Peyer's patch (tissue), 4 donors: ENCODE data around the gene CLEC4G. TPM values are rescaled to one million over a fixed set of nuclear protein-coding genes. Genes with fewer than 3 reads are reported as not detected.

ENCODE experiments used
- DNase-seq, 3 donors: peaks; one replicate each; pipeline ENCODE4 v3.0.0-alpha.2; 2017 to 2019
- H3K27ac ChIP-seq, 4 donors: fragments of 200-600 bp; sonication (generic); one replicate each; pipeline ENCODE4 v1.5.1; 2016 to 2019
- H3K27me3 ChIP-seq, 2 donors: fragments of 200-600 bp; sonication (generic); one replicate each; pipeline ENCODE4 v1.5.1; 2019
- H3K36me3 ChIP-seq, 3 donors: fragments of 200-600 bp; sonication (generic); one replicate each; pipeline ENCODE4 v1.5.1; 2016 to 2019
- H3K4me1 ChIP-seq, 4 donors: fragments of 200-600 bp; sonication (generic); one replicate each; pipeline ENCODE4 v1.5.1; 2016 to 2019
- H3K4me3 ChIP-seq, 4 donors: fragments of 200-600 bp; sonication (generic); 1 replicate in 3 of 4; 2 replicates in 1 of 4; pipeline ENCODE4 v1.5.1; 2016 to 2019; ENCODE audit warnings: mild to moderate bottlenecking in 1 of 4
- H3K9me3 ChIP-seq, 4 donors: fragments of 200-600 bp; sonication (generic); one replicate each; pipeline ENCODE4 v1.5.1; 2016 to 2019; ENCODE audit warnings: mild to moderate bottlenecking in 1 of 4
- CTCF ChIP-seq, 6 experiments: fragments of 450-650 bp in 4 of 6; fragments of 200-600 bp in 2 of 6; sonication (generic) in 1 of 6; IDR thresholded peaks; one replicate each; pipeline ENCODE4 v1.5.1; 2017 to 2019; ENCODE audit warnings: antibody characterized with exemption in 6 of 6, mild to moderate bottlenecking in 3 of 6, moderate library complexity in 1 of 6
- POLR2A ChIP-seq, 2 donors: fragments of 450-650 bp; IDR thresholded peaks; one replicate each; pipeline ENCODE4 v1.5.1; 2017; ENCODE audit warnings: antibody characterized with exemption in 2 of 2, mild to moderate bottlenecking in 2 of 2, moderate library complexity in 2 of 2
- total RNA-seq, 4 donors: library from RNA; depleted of rRNA; stranded (reverse); fragments of >200 nt; gene quantifications; one replicate each; pipeline ENCODE4 v1.1.0, GENCODE V29; 2016

Gene CLEC4G
- total RNA-seq, 4 donors from 2014 or later: 1.1 TPM; not detected in 3

- Histone ChIP-seq H3K4me3 (peak within 1 kb of the TSS in 1 of 4 donors; percentile 15), H3K36me3 (no peaks in the 10 kb centered on the region), H3K9me3 (no peaks in the 10 kb centered on the region), H3K27me3 (no peaks in the 10 kb centered on the region), H3K4me1 (peaks cover 0 to 32% (median 3%) of the 10 kb centered on the region in 4 donors), H3K27ac (peak within 1 kb of the TSS in 2 of 4 donors; percentile 56 to 77)
- TF ChIP-seq POLR2A (IDR thresholded peaks at IDR 0.05): no peak
- no peak for TF ChIP-seq CTCF (IDR thresholded peaks at IDR 0.05)
- peak in 2 of 3 donors; percentile 72 to 80 for DNase-seq
These were observed 30.1 kb downstream of the CLEC4G start, which contains the start of gene FCER2 for GRCh38 chr19:7701654-7702457. FCER2 (minus strand) TSS chr19:7702131; CDS start chr19:7699760, 2,371 bp downstream.

- peaks cover 0 to 25% (median 2%) of the 10 kb centered on the region in 4 donors for H3K4me1 ChIP-seq
- H3K9me3 ChIP-seq: no peaks in the 10 kb centered on the region
- H3K27me3 ChIP-seq: no peaks in the 10 kb centered on the region
- TF ChIP-seq POLR2A (IDR thresholded peaks at IDR 0.05) (no peak), CTCF (IDR thresholded peaks at IDR 0.05) (no peak)
- DNase-seq: no peak
- H3K36me3 ChIP-seq: no peaks in the 10 kb centered on the region
- peak overlapping the region in 1 of 4 donors; percentile 77 for H3K27ac ChIP-seq
- no peak overlapping the region for H3K4me3 ChIP-seq
These were observed 30.8 kb downstream of the CLEC4G start for GRCh38 chr19:7701049-7701653.

- H3K4me1 ChIP-seq: peaks cover 0 to 19% (median 0%) of the 10 kb centered on the region in 4 donors
- DNase-seq: no peak
- no peaks in the 10 kb centered on the region for H3K27me3 ChIP-seq
These were observed 32.2 kb downstream of the CLEC4G start for GRCh38 chr19:7699417-7700401.

GRCh38 chr19:7699003-7699402 is 32.9 kb downstream of the CLEC4G start:
- Histone ChIP-seq H3K9me3 (no peaks in the 10 kb centered on the region), H3K36me3 (no peaks in the 10 kb centered on the region), H3K4me3 (no peak overlapping the region), H3K27ac (peak overlapping the region in 1 of 4 donors; percentile 52), H3K4me1 (peaks cover 0 to 19% (median 0%) of the 10 kb centered on the region in 4 donors), H3K27me3 (no peaks in the 10 kb centered on the region)
- DNase-seq: no peak
- TF ChIP-seq CTCF (IDR thresholded peaks at IDR 0.05) (no peak), POLR2A (IDR thresholded peaks at IDR 0.05) (no peak)

More at GRCh38 chr19:7699417-7700401, 32.2 kb downstream of the CLEC4G start:
- H3K36me3 ChIP-seq: no peaks in the 10 kb centered on the region
- H3K27ac ChIP-seq: peak overlapping the region in 1 of 4 donors; percentile 52
- no peaks in the 10 kb centered on the region for H3K9me3 ChIP-seq
- H3K4me3 ChIP-seq: no peak overlapping the region
- TF ChIP-seq CTCF (IDR thresholded peaks at IDR 0.05): no peak
- no peak for TF ChIP-seq POLR2A (IDR thresholded peaks at IDR 0.05)

GRCh38 chr19:7698583-7698982 is 33.3 kb downstream of the CLEC4G start:
- H3K4me3 ChIP-seq: no peak overlapping the region

More at GRCh38 chr19:7698583-7698982, 33.3 kb downstream of the CLEC4G start:
- H3K27me3 ChIP-seq: no peaks in the 10 kb centered on the region
- TF ChIP-seq CTCF (IDR thresholded peaks at IDR 0.05) (no peak), POLR2A (IDR thresholded peaks at IDR 0.05) (no peak)
- peaks cover 0 to 15% (median 0%) of the 10 kb centered on the region in 4 donors for H3K4me1 ChIP-seq
- no peaks in the 10 kb centered on the region for H3K9me3 ChIP-seq
- peak overlapping the region in 1 of 4 donors; percentile 52 for H3K27ac ChIP-seq
- no peak for DNase-seq
- no peaks in the 10 kb centered on the region for H3K36me3 ChIP-seq
